ENCODE data around the gene ASB13.

The ASB13 gene

DNA sequence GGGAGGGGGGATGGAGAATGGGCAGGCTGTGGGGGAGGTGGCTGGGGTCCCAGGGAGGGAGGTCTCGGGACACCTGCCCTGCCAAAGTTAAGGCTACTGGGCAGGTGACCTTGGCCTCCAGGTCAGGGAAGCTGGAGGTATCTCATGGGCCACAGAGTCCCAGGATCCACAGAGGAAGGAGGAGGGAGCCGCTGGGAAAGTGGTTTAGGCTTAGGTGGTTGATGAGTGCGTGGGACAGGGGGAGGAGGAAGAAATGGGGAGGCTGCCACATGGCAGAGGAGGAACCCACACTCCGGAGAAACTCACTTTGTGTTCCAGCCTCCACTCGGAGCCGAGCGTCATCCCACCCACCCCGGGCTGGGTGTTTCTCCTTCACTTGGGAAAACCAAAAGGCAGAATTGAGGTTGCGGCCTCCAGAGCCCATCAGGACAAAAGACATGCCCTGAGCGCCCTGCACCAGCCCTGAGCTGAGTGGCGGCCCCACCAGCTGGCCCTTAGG lies 46.1 kb downstream of the ASB13 start:
- TF ChIP-seq, protein P1, sequence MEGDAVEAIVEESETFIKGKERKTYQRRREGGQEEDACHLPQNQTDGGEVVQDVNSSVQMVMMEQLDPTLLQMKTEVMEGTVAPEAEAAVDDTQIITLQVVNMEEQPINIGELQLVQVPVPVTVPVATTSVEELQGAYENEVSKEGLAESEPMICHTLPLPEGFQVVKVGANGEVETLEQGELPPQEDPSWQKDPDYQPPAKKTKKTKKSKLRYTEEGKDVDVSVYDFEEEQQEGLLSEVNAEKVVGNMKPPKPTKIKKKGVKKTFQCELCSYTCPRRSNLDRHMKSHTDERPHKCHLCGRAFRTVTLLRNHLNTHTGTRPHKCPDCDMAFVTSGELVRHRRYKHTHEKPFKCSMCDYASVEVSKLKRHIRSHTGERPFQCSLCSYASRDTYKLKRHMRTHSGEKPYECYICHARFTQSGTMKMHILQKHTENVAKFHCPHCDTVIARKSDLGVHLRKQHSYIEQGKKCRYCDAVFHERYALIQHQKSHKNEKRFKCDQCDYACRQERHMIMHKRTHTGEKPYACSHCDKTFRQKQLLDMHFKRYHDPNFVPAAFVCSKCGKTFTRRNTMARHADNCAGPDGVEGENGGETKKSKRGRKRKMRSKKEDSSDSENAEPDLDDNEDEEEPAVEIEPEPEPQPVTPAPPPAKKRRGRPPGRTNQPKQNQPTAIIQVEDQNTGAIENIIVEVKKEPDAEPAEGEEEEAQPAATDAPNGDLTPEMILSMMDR (IDR thresholded peaks at IDR 0.05; ENCODE audit: low read depth, low read length, missing control alignments): no peak
- no peak for DNase-seq (ENCODE audit: extremely low read depth, low read depth)
- no peak overlapping the region for H3K4me3 ChIP-seq (replicated peaks; ENCODE audit: low read depth, low read length)

DNA sequence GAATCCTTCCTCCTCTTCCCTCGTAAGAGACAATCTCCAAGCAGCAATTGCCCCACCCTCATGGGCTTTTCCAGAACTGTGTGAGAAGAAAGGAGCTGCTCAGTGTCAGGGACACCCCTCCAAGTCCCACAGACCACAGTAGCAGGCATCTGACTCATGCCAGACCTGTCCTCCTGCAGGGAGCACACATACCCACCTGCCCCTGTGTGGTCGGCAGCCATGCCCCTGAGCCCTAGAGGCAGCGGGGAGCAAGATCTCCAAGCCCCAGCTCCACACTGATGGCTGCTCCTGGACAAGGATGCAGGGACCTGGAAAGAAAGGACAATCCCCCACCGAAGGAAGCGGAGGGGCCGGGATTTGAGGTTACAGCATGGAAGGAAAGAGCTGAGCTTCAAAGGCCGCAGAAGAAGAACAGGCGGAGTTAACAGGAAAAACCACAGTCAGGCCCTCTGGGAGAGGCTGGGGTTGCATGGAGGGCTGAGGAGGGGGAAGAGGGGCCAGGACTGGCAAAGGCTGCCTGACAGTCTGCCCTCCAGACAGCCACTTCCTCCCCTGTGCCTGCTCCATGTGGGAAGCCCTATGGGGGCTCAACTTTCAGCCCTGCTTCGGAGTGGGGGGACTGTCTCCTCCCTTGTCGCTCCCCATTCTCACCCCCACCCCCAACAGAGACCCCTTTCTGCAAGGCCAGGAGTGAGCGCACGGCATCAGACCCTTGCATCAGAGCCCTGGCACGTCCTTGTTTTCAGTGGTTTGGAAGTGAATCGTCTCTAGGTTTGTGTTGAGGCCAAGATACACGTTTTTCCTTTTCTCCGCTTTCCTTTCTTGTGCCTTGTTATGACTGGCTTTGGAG lies 46.8 kb downstream of the ASB13 start:
- no peak for DNase-seq (ENCODE audit: extremely low read depth, low read depth)
- TF ChIP-seq, protein P1 (IDR thresholded peaks at IDR 0.05; ENCODE audit: low read depth, low read length, missing control alignments): no peak
- no peak overlapping the region for H3K4me3 ChIP-seq (replicated peaks; ENCODE audit: low read depth, low read length)

DNA sequence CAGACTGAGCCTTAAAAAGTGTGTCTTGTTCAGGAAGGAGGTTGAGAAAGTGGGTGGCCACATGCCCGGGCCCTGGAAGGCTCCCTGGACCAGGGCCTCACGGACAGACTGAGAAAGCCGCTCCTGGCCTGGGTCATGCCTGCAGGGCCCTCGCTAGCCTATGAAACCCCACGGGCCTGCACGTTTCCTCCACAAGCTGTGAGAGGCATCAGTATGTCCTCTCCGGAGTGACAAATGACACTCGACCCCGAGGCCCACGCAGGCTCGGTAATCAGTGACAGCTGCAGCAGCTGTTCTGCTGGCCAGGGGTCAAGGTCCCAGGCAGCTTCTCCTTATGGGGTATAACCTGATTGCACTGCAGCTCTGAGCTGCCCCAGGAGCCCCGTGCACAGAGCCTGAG lies 47.6 kb downstream of the ASB13 start:
- TF ChIP-seq, protein P1 (IDR thresholded peaks at IDR 0.05; ENCODE audit: low read depth, low read length, missing control alignments): no peak
- H3K4me3 ChIP-seq (replicated peaks; ENCODE audit: low read depth, low read length): no peak overlapping the region
- no peak for DNase-seq (ENCODE audit: extremely low read depth, low read depth)

DNA sequence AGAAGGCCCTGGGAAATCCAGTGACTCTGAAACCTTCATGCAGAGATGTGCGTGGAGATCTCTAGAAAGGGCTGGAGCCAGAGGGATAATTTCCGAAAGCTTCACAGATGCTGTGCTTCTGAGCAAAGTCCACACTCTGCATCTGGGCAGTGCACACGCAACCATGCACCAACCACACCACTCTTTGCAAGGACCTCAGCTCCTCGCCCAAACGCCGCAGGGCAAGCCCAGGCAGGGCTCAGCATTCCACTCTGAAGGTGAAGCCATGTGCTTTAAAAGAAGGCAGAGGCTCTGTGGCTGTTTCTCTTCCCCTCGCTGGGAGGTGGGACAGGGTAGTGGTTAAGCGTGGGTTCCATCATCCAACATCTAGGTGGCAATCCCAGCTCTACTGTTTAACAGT lies 48.4 kb downstream of the ASB13 start:
- TF ChIP-seq, protein P1 (IDR thresholded peaks at IDR 0.05; ENCODE audit: low read depth, low read length, missing control alignments): no peak
- no peak overlapping the region for H3K4me3 ChIP-seq (replicated peaks; ENCODE audit: low read depth, low read length)
- no peak for DNase-seq (ENCODE audit: extremely low read depth, low read depth)

DNA sequence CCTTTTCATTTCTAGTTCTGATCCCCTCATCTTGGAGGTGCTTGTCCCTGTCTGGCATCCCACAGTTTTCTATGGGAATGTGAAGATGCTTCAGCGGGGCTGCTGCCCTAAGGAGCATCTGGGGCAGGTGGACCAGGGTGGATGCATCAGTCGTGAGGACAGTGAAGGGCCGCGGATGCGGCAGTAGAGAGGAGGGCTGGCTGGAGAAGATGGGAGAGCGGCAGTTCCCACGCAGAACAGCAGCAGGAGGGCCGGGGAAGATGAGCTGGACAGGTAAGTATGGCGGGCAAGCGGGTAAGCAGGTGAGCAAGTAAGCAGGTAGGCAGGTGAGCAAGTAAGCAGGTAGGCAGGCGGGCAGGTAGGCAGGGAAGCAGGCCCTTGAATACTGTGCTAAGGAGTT lies 48.9 kb downstream of the ASB13 start:
- no peak overlapping the region for H3K4me3 ChIP-seq (replicated peaks; ENCODE audit: low read depth, low read length)

DNA sequence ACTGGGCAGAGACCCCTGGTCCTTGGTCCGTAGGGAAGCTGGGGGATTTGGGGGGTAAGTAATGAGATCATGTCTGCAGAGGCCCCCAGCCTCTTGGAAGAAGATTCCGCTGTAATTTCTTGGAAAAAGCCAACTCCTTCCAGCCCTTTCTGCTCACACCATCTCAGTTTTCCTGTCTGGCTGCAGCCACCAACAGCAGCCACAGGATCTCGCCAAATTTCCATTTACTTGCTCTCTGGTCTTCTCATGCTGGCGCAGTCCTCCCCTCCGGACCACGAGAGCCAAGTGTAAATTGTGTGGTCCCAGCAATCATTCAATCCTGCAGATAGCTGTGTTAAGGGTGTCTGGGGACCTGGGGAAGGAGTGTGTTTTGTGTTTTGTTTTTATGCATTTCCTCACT lies 49.6 kb downstream of the ASB13 start:
- no peak for DNase-seq (ENCODE audit: extremely low read depth, low read depth)
- no peak overlapping the region for H3K4me3 ChIP-seq (replicated peaks; ENCODE audit: low read depth, low read length)
- TF ChIP-seq, protein P1 (IDR thresholded peaks at IDR 0.05; ENCODE audit: low read depth, low read length, missing control alignments): no peak

More for the DNA sequence above, 48.9 kb downstream of the ASB13 start:
- TF ChIP-seq, protein P1 (IDR thresholded peaks at IDR 0.05; ENCODE audit: low read depth, low read length, missing control alignments): no peak
- no peak for DNase-seq (ENCODE audit: extremely low read depth, low read depth)
